GM18498 (cell line): ENCODE measurements around the gene ZNF519.
A peak's percentile ranks its signal among the peaks of the same experiment; 100 is the strongest.
"Not testable (repeated sequence)": the region's sequence is repeated elsewhere in the genome, so short reads cannot be mapped to it uniquely, and the experiment has no call there.

Experiments used
- ATAC-seq: cut with Tn5 transposase; IDR thresholded peaks from one replicate; pipeline ENCODE4 v1.9.1; 2021; ENCODE audit warnings: mild to moderate bottlenecking, moderate library complexity; ENCODE audit not compliant: unreplicated experiment

The ZNF519 gene

DNA sequence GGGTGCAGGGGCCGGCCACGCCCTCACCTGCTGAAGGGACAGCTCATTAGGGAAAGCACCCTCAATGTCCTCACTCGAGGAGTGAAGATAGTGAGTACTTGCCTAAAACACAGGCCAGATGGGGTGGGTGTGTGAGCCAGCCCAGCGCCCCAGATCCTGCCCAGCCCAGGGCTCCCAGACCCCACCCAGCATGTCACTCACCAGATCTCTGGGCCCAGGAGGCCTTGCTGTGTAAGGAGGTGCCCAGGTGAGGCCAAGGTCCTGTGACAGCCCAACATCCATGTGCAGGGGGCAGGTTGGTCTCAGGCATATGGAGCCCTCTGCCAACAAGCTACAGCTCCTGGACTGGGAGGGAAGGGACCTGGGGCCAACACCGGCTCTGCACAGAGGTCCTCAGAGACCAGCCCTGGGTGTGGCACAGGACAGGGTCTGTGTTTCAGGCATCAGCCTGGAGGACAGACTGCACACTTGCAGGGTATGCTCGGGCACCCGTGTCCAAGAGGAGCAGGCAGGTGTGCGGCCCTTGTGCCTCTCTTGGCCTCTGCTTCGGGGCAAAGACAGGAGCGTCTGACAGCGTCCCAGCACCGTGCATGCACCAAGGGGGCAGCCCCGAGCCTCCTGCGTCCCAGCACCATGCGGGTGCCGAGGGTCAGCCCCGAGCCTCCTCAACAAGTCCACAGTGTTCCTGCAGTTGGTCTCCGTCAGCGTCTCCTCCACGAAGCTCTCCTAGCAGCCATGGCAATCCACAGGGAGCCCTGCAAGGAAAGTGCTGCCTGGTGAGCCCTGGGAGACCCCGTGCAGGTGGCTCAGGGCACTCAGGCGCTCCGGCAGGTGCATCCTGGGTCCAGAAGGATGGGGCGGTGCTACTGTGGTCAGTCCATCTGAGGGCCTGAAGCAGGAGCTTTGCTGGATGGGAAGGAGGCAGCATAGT lies 16.0 kb upstream of the ZNF519 start:
- not testable (repeated sequence) for ATAC-seq

DNA sequence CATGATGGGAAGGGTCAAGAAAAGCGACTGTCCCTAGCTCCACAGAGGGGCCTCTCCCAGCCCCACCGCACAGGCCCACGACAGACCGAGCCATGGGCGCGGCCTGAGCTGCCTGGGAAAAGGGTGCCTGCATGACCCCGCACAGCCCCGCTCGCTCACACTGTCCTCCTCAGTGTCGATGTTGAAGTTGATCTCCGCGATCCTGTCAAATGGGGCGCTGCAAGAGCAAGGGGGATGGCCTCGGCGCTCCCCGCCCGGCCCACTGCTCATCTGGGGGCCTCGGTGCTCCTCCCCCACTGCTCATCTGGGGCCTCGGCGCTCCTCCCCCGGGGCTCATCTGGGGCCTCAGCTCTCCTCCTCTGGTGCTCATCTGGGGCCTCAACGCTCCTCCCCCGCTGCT lies 14.5 kb upstream of the ZNF519 start:
- not testable (repeated sequence) for ATAC-seq

DNA sequence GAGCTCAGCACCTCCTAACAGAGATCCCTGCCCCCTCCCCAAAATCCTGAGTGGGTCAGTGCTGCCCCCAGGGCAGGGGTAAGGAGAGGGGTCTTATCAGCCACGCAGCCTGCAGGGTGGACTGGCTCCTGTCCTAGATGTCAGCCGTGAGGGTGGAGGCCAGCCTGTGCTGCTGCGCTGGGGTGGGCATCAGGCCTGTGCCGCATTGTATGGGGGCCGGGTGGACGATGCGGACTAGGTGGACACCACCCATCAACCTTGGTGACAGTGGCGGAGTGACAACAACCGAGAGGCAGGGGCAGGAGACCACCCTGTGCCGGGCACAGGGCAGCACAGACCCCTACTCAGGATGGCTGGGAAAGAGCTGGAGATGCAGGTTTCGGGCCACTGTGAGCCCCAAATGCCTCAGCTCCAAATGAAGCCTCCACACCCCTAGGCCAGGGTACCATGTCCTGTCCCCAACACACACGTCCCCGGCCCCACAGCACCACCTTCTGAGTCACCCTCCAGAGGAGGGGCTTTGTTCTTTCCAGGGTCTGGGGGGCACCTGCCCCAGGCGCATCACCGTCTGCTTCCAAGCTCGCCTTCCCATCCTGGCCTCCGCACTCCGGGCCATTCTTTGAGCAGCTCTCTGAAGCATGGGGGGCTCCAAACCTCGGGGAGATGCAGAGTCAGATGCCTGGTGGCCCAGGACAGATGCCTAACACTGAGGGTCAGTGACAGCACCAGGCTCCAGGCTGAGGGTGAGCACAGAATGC lies 13.5 kb upstream of the ZNF519 start:
- ATAC-seq = not testable (repeated sequence)

DNA sequence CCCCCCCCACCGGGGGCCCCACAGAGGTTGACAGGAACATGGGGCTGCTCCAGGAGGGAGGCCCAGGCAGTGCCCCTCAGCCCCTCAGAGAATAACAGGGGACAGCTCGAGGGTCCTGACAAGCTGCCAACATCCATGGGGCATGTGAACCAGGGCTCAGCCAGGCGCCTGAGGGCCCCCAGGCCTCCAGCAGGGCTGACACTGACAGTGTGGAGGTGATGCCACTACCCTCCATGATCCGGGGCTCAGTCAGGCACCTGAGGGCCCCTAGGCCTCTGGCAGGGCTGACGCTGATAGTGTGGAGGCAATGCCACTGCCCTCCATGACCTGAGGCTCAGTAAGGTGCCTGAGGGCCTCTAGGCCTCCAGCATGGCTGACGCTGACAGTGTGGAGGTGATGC lies 12.8 kb upstream of the ZNF519 start:
- not testable (repeated sequence) for ATAC-seq

DNA sequence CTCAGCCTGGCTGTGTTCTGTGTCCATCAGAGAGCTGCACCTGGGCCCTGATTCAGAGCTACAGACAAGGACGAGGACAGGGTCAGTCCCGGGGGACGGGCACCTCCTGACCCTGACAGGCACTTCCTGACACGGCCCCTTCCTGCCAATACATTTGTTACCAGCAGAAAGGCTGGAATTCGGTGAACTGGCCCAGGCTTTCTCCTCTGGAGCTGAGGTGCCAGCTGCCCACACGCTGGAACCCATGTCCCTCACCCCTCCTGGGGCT lies 12.3 kb upstream of the ZNF519 start:
- ATAC-seq = no peak

DNA sequence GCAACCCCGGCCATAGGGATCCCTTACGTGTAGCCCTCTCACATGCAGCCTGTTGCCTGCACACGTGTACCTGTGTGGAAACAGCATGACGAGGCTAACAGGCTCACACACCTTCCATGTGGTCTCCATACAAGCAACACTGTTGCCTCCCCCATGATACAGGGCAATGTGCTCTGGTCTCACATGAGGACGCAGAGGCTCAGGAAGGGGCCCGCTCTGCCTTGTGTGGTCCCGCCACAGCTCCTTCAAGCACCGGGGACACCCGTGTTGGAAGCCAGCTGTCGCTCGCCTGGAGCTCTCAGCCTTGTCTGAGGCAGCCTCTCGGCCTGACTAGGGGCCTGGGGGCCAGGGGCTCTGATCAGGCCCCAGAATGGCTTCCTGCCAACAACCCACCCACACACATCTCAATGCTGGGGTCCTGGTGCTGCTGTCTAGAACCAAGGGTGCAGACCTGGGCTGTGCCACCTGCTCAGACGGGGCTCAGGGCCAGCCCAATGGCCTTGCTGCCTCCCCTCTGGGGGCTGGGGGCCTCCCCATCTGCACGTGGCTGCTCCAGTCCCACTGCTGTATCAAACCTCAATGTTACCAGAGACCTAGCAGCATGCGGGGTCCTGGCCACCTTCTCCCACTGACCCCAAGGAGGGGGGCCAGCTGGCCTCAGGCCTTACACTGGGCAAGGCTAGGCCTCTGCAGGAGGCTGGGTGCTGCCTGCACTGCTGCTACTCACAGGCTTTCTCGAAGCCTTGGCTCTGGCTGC lies 11.8 kb upstream of the ZNF519 start:
- ATAC-seq = not testable (repeated sequence)

DNA sequence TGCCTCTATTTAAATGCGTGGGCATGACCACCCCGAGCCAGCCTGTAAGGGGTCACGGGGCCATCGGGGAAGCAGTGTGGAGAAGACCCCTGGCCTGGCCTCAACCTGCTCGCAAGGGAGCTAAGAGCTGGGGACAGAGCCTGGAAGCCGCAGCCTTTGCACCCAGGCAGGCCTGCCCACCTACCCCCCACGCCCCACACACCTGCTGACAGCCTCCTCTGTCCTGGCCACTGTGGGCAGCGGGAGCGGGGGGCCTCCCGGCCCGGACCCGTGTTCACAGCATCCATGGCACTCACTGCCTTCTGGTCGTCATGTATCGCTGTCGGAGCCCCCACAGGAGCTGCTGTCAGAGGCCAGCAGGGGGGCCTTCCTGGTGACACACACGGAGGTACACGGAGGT lies 11.2 kb upstream of the ZNF519 start:
- not testable (repeated sequence) for ATAC-seq

DNA sequence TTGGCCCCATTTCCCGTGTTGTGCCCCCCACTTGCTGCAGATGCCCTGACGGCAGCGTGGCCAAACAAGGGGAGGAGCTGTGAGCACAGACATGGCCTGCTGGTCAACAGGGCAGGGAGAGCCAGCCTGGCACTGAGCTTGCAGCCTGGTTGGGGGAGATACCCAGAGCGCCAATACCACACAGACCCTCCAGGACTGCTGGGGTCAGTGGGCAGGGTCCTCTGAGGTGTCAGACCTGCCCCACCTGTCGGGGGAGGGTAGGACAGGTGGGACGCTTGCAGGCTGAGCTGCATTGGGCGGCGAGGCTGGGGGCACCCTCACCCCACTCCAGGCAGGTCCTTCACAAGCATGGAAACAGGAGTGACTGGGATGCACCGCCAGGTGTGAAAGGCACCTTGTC lies 9.9 kb upstream of the ZNF519 start:
- not testable (repeated sequence) for ATAC-seq

DNA sequence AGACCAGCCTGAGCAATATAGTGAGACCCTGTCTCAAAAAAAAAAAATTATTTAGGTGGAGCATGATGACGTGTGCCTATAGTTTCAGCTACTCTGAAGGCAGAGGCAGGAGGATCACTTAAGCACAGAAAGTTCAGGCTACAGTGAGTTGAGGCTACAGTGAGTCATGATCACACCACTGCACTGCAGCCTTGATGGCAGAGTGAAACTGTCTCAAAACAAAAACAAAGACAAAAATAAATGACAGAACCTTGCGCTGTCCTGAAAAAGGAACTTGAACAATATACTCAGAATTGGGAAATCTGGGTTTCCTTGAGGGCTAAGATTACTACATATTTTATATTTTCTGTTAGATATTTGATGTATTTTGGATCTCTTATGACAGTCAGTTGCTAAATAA lies 7.3 kb upstream of the ZNF519 start:
- ATAC-seq = not testable (repeated sequence)

DNA sequence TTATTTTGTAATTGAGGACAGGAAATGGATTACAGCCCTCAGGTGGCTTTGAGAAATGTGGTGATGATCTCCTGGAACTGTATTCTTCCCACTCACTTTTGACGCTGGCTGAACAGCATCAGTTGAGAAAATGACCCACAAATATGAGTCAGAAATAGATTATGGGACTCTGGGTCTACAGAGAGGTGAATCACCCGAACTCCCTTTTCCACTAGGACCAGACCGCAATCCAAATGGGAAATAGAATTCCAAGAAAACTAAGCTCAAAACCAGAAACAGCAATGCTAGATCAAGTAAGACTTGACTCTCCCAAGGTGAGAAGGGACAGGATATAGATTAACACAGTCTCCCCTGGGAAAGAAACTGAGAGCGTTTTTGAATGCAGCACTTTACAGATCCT lies 5.7 kb upstream of the ZNF519 start:
- ATAC-seq = not testable (repeated sequence)

DNA sequence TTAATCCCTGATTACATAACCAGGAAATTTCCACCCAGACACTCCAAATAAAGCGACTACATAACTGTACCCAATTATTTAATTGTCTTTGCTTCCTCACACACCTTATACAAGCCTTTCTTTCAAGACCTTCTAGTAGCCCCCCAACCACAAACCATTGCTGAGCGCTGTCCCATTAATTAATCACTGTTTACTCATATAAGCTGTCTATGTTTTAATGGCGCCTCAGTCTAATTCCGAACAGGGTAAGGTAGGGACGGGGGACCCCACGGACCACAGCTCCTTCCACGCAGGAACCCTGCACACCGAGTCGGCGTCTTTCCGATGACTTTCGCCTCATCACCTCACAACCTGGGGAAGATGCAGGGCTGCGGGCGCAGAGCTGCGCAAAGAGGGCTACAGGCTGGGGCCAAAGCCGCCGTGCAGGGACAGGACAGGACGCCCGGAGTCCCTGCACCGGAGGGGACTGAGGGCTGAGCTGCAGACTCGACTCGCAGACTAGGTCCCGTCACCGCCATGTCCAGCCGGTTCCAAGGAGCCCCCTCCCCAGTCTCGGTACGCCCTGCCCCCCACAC lies 452 bp downstream of the ZNF519 start:
- peak; percentile 10 for ATAC-seq

DNA sequence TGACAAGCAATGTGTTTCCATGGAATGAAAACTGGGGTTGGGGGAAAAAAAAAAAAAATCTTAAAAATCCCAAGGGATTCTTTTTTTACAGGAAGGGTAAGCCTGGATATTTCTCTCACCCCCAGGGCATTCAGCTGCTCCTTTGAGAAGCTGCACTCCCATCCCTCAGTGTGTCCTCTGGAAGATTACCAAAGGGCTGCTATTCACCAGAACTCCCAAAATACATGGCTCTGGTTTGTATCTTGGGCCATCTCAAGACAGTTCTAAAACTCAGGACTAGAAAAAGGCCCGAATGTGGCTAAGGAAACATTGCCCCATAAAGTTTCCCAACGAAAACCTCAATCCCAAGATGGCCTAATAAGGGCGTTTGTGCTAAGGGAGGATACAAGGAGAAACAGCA lies 1.4 kb downstream of the ZNF519 start:
- not testable (repeated sequence) for ATAC-seq

DNA sequence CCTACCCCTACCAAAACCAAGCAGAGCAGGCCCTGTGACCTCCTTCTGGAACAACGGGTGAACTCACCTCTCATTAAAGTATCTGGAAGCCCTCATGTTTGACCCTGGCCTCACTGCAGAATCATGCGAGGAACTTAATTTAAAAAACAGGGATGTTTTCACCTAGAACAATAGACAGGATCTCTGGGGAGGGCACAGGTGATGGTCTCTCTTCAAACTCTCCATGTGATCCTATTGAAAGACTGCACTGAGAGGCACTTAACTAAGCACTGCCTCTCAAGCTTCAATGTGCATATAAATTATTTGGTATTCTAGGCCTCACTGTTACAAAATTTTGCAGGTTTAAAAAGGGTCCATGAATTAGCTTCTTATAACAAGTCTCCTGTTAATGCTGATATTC lies 7.5 kb downstream of the ZNF519 start:
- ATAC-seq = no peak

DNA sequence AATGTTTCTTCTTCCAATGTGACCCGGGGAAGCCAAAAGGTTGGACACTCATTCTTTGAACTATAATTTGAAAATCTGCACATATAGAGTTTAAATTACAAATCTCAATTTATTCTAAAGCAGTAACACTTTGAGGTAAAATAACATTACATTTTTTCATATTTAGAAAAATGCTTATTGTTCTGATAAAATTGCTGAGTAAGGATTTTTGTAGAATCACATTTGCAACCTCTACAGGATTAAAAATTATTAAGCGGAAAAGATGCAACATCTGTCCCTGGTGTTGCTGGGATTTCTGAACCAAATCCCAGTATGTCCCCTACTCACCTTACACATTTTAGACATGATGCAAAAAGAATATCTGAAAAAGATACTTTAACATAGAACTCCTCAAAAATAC lies 10.1 kb downstream of the ZNF519 start:
- ATAC-seq = no peak

DNA sequence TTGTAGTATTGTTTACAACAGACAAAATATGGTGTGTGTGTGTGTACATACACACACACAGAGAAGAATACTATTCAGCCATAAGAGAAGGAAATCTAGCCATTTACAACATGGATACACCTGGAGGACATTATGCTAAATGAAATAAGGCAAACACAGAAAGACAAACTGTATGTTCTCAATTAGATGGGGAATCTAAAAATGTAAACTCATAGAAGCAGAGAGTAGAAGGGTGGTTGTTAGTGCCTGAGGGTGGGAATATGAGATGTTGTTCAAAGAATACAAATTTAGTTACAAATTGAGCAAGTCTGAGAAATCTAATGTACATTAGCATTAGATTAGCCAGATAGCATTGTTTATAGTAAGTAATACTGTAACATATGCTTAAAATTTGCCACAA lies 11.3 kb downstream of the ZNF519 start:
- no peak for ATAC-seq

DNA sequence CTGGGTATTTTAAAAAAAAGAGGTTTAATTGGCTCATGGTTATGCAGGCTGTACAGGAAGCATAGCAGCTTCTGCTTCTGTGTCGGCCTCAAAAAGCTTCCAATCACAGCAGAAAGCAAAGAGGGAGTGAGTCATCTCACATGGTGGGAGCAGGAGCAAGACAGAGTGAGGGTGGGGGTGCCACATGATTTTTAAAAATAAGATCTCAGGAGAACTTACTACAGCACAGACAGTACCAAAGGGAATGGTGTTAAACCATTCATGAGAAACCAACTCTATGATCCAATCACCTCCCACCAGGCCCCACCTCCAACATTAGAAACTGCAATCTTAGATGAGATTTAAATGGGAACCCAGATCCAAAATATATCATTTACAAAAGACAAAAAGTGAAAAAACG lies 14.6 kb downstream of the ZNF519 start:
- ATAC-seq = no peak

DNA sequence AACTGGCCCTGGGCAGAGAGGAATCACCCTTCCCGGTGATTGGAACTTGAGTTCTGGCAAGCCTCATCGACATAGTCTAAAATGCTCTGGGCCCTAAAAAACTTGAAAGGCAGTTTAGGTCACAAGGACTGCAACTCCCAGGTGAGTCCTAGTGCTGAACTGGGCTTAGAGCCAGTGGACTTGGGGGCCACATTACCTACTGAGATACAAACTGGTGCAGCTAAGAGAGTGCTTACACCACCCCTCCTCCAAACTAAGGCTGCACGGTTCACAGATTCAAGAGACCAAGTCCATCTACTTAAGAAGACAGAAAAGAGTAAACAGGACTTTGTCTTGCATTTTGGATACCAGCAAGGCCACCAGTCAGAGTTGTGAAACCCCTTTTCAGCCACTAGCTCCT lies 25.3 kb downstream of the ZNF519 start:
- no peak for ATAC-seq

DNA sequence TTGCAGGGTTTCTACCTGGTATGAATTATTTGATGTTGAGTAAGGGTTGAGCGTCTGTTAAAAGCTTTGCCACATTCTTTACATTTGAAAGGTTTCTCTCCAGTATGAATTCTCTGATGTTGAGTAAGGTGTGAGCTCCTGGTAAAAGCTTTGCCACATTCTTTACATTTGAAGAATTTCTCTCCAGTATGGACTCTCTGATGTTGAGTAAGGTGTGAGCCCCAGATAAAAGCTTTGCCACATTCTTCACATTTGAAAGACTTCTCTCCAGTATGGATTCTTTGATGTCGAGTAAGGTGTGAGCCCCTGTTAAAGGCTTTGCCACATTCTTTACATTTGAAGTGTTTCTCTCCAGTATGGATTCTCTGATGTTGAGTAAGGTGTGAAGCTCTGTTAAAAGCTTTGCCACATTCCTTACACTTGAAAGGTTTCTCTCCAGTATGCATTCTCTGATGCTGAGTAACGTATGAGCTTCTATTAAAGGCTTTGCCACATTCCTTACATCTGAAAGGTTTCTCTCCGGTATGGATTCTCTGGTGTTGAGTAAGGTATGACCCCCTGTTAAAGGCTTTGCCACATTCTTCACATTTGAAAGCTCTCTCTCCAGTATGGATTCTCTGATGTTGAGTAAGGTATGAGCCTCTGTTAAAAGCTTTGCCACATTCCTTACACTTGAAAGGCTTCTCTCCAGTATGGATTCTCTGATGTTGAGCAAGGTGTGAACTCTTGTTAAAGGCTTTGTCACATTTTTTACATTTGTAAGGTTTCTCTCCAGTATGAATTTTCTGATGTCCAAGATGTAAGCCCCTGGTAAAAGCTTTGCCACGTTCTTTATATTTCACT lies 27.1 kb downstream of the ZNF519 start:
- no peak for ATAC-seq

DNA sequence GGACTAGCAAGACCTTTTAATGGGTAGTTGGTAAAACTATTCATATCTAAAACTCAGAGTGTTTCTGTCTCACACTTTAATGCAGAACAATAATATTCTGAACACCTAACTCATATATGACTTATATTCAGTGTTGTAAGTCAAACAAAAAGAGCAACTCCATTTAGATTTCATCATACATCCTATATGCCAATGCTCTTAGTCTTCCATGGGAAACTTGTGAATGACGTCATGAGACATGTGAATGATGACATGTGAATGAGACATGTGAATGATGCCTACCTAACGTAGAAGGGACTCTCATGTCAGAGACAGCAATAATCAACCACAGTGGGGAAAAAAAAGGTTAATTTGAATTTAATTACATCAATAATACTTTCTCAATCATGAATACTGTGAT lies 28.0 kb downstream of the ZNF519 start:
- ATAC-seq = no peak
